ENCODE measurements around the gene C2orf78. TPM values are rescaled to one million over a fixed set of nuclear protein-coding genes. Genes with fewer than 3 reads are reported as not detected.

The C2orf78 gene
- total RNA-seq, 2 experiments from 2014 or later, result not detected

DNA sequence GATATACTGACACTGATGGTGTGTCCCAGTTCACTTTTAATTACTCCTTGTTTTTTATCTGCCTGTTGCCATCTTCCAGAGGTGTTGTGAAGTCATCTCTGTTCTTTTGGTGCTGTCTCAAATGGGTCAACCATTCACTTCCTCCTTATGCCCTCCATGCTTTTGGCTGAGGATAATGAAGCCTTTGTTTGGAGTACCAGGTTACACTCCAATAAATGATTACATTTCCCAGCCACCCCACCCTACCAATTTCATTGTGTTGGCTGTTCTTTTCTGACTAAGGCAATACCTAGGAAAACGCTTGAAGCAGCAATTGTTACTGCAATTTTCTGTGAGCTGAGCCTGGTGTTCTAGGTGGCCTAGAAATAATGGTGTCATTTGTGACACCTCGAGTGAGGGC is 79.0 kb downstream of the C2orf78 start:
- intact Hi-C loops (cut with micrococcal nuclease), result no loop called here
- DNase-seq, result no peak
- H3K4me1 Mint-ChIP-seq (ENCODE audit: low read depth), result peaks cover 21% of the 10 kb centered on the region
- no peaks in the 10 kb centered on the region for H3K9me3 Mint-ChIP-seq
- no peaks in the 10 kb centered on the region for H3K27me3 Mint-ChIP-seq
- H3K4me3 Mint-ChIP-seq, result no peak overlapping the region
- H3K27ac Mint-ChIP-seq, result no peak overlapping the region
- H3K36me3 Mint-ChIP-seq (ENCODE audit: low read depth), result peaks cover 54% of the 10 kb centered on the region
- TF ChIP-seq, protein P1, sequence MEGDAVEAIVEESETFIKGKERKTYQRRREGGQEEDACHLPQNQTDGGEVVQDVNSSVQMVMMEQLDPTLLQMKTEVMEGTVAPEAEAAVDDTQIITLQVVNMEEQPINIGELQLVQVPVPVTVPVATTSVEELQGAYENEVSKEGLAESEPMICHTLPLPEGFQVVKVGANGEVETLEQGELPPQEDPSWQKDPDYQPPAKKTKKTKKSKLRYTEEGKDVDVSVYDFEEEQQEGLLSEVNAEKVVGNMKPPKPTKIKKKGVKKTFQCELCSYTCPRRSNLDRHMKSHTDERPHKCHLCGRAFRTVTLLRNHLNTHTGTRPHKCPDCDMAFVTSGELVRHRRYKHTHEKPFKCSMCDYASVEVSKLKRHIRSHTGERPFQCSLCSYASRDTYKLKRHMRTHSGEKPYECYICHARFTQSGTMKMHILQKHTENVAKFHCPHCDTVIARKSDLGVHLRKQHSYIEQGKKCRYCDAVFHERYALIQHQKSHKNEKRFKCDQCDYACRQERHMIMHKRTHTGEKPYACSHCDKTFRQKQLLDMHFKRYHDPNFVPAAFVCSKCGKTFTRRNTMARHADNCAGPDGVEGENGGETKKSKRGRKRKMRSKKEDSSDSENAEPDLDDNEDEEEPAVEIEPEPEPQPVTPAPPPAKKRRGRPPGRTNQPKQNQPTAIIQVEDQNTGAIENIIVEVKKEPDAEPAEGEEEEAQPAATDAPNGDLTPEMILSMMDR (IDR thresholded peaks at IDR 0.05), result no peak
- CTCF ChIA-PET, result interaction anchor here (1.2 to 1.5 kb wide), 2 partner anchors 36 to 39 kb away, joined by 4 to 7 read pairs; no protein-coding TSS in a partner anchor
- ATAC-seq, result no peak
- POLR2A ChIA-PET, result interaction anchor here (1.0 to 1.1 kb wide), 3 partner anchors 25 to 336 kb away, joined by 3 read pairs; partner anchors contain the start of gene MTHFD2

Other genes with a start within 250 kb of the C2orf78 start
- gene NAT8, start 141.8 kb upstream of the C2orf78 start, total RNA-seq, result not detected
- 10 to 100 TPM; 27.0 to 29.0 TPM for gene TPRKB, start 46.8 kb upstream of the C2orf78 start, total RNA-seq
- gene DUSP11, start 4.1 kb upstream of the C2orf78 start, total RNA-seq, result 10 to 100 TPM; 24.8 to 25.4 TPM
- 10 to 100 TPM; 76.9 to 87.1 TPM for gene STAMBP, start 44.8 kb downstream of the C2orf78 start, total RNA-seq
- under 1 TPM; 0.11 to 0.27 TPM for gene ACTG2, start 108.8 kb downstream of the C2orf78 start, total RNA-seq
- 100 to 1,000 TPM in 1 of 2 experiments, 10 to 100 TPM in 1; 96.4 to 103 TPM for gene DGUOK, start 142.7 kb downstream of the C2orf78 start, total RNA-seq
- 10 to 100 TPM; 15.5 to 16.4 TPM for gene TET3, start 200.7 kb downstream of the C2orf78 start, total RNA-seq

All from activated CD8-positive, alpha-beta T cell treated with anti-CD3 and anti-CD28 coated beads for 36 hours (primary cell).